ENCODE results near the gene MNS1. TPM values are rescaled to one million over a fixed set of nuclear protein-coding genes. Genes with fewer than 3 reads are reported as not detected.
A peak's percentile ranks its signal among the peaks of the same experiment; 100 is the strongest.

The MNS1 gene
- total and polyA plus RNA-seq, 10 of the 15 experiments (the other 5 are each of a cell fraction or from before 2014, with no cell fraction given), result 0.45 to 2.6 (median 0.97) TPM

GRCh38 chr15:56464893-56465520 lies at the start of gene MNS1 (continued):
- TF ChIP-seq CTCF (IDR thresholded peaks at IDR 0.05 in 2 of 3, conservative IDR thresholded peaks at IDR 0.05 in 1 of 3; ENCODE audit: control insufficient read depth in 2 of 3, extremely low read depth in 1 of 3, insufficient read depth in 1 of 3, low read depth in 3 of 3, low read length in 3 of 3) (no peak), NR2F1 (conservative IDR thresholded peaks at IDR 0.05) (no peak), RAD51 (IDR thresholded peaks at IDR 0.05) (no peak), KAT2A (conservative IDR thresholded peaks at IDR 0.05; ENCODE audit: control insufficient read depth, low read depth, low read length) (no peak), CREB1 (IDR thresholded peaks at IDR 0.05; ENCODE audit: low read depth) (peak; percentile 45), POU2F2 (IDR thresholded peaks at IDR 0.05; ENCODE audit: borderline replicate concordance, low read depth, low read length) (no peak), EED (IDR thresholded peaks at IDR 0.05; ENCODE audit: low read depth) (no peak), SIN3A (IDR thresholded peaks at IDR 0.05; ENCODE audit: low read depth, low read length) (peak; percentile 98), RELA (IDR thresholded peaks at IDR 0.05; ENCODE audit: borderline replicate concordance, partially characterized antibody) (peak; percentile 5), HDAC2 (IDR thresholded peaks at IDR 0.05) (peak; percentile 90; the same call in 1 of the 2 replicates), TAF1 (IDR thresholded peaks at IDR 0.05; ENCODE audit: borderline replicate concordance, low read depth, low read length) (peak; percentile 38; the same call in 1 of the 2 replicates), POLR2AphosphoS2 (IDR thresholded peaks at IDR 0.05; ENCODE audit: low read depth, low read length) (no peak), NFYB (IDR thresholded peaks at IDR 0.05; ENCODE audit: insufficient read depth, low read depth, low read length) (peak; percentile 87), CHD4 (IDR thresholded peaks at IDR 0.05) (no peak), ZSCAN29 (IDR thresholded peaks at IDR 0.05) (no peak), MTA2 (IDR thresholded peaks at IDR 0.05; ENCODE audit: low read depth) (0 out of 2 replicates have a peak, but pooled peaks have one; percentile 9), E4F1 (IDR thresholded peaks at IDR 0.05; ENCODE audit: borderline replicate concordance, partially characterized antibody) (no peak), SMC3 (IDR thresholded peaks at IDR 0.05; ENCODE audit: borderline replicate concordance, low read length) (no peak), FOXK2 (IDR thresholded peaks at IDR 0.05) (no peak), ZNF207 (IDR thresholded peaks at IDR 0.05; ENCODE audit: borderline replicate concordance) (no peak; the same call in 1 of the 2 replicates), CHD1 (IDR thresholded peaks at IDR 0.05; ENCODE audit: low read depth, low read length) (no peak), SMAD5 (IDR thresholded peaks at IDR 0.05; ENCODE audit: low read depth) (no peak), MTA3 (IDR thresholded peaks at IDR 0.05; ENCODE audit: borderline replicate concordance, low read length) (no peak), RCOR1 (conservative IDR thresholded peaks at IDR 0.05; ENCODE audit: low read depth, low read length) (no peak), MYC (IDR thresholded peaks at IDR 0.05; ENCODE audit: insufficient read depth, insufficient read length, insufficient replicate concordance, low read length, severe bottlenecking) (no peak), GABPA (IDR thresholded peaks at IDR 0.05; ENCODE audit: low read depth) (no peak), IKZF2 (IDR thresholded peaks at IDR 0.05) (no peak), DPF2 (IDR thresholded peaks at IDR 0.05) (no peak), FOS (IDR thresholded peaks at IDR 0.05; ENCODE audit: borderline replicate concordance, extremely low read depth, insufficient read length) (peak; percentile 62)
